HG02870 (cell line): ENCODE data around the gene MLC1.

Experiments
- ATAC-seq: cut with Tn5 transposase; IDR thresholded peaks from one replicate; pipeline ENCODE4 v1.9.1; 2021; ENCODE audit warnings: mild to moderate bottlenecking, moderate library complexity; ENCODE audit not compliant: unreplicated experiment

MLC1 gene

DNA sequence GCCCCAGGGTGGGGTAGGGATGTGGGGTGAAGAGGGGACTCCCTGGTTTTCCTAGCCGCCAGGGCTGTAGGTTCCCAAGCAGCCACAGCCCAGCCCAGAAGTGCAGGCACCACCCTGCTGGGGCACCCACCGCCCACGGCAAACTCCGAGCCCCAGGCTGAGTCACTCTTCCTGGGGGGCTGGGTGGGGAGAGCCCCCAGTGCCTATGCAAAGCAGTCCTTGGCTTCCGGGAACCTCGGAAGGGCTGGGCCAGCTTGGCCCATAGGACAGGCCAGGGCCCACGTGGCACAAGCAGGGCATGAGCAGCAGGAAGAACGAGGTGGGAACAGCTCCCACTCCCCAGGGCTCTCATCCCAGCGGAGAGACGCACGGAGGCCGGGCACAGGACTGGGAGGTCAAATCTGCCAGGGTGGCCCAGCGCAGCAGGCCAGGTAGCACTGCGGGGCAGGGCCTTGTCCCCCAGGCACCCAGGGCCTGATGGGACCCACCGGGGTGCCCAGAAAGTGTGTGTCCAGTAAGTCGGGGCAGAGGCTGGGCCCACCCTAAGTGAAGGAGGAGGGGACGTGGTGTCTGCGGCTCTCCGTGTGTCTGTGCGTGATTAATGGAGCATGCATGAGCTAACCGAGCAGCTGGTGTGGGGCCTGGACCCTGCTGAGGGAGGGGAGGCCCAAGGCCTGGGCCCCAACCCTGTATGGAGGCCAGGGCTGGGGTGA is 68.1 kb downstream of the MLC1 start:
- no peak for ATAC-seq

DNA sequence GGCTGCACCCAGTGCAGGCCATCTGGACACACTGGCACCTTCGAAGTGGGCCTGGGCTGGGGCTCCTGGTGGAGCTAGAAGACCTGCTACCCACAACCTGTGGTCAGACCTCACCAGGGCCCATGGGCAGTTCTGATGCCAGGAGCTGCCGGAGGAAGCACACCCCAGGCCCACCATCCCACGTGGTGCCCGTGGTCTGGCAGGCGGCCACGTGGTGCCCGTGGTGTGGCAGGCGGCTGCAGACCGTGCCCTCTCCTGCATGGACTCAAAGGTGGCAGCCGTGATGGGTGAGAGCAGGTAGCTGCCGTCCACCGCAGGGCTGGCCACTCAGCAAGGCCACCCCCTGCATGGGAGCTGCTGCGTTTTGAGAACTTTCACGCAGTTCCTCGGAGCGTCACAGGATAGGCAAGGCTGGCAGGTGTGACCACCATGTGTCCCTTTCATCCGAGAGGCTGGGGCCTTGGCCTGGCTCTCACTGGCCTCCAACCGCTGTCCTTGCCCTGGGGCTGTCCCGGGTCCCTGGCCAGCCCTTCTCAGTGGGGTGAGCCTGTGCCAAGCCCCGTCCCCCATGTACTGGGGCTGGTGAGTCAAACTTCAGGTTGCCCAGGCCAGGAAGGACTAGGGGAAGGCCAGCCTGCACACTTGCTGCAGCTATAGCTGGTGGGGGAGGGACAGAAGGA is 68.8 kb downstream of the MLC1 start:
- ATAC-seq, result no peak

DNA sequence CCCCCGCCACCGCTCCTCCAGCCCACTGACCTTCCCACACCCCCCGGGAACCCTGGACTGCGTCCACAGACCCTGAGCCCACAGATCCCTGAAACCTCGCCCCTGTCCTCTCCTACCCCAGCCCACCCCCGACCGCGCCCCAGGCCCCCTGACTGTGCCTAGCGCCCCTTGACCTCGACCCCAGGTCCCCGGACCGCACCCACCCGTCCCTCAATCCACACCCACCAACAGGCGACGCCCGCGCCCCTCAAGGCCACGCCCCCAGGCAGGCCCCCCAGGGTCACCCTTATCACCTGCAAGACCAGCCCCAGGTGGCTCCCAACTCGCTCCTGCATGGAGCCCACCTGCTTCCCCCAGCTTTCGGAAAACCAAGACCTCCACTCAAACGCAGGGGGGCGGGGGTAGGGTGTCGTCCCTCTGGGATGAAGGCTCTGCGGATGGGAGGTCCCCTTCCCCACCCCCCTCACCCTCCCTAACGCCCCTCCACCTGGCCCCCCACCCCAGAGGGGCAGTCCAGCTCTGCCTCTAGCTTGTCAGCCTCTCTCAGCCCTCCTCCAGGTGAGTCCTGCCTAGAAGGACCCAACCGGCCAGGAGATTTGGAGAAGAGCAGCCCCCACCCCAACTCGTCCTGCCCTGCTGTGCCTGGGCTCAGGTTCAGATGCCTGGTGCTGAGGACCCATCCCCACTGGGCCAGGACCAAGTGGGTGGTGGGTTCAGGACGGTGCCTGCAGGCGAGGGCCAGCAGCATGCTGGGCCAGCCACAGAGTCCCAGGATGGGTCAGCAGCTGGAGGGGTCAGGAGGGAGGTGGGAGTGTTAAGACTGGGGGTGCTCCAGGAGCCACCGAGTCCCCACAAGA is 69.5 kb downstream of the MLC1 start:
- ATAC-seq, result no peak

DNA sequence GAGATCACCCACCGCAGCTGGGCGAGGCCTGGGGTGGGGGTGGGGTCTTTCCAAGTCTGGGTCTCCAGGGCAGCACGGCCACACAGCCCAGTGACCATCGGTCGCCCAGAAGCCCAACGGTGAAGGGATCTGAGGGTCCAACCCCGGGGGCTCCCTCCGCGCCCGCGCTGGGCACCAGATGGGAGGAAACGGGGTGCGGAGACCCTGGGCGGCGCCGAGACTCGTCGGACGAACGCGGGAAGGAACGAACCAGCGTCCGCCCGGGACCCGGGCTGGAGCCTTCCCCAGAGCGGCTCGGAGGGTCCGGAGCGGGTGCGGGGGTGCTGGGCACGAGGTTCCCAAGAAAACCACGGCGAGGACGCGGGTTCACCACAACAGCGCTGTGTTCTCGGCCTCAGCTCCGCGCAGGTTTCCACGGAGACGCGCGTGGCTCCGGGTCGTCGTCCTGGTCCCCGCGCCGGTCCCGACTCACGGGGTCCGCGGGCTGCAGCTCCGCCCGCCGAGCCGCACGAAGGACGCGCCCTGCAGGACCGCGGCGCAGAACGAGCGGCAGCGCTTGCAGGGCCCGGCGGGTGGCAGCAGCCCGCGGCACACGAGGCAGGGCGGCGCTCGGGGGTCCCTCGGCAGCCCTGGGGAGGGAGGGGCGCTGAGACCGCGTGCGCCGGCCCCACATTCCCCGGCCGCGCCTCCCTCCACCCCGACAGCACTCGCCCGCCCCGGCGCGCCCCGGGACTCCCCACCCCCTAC is 70.4 kb downstream of the MLC1 start:
- no peak for ATAC-seq

DNA sequence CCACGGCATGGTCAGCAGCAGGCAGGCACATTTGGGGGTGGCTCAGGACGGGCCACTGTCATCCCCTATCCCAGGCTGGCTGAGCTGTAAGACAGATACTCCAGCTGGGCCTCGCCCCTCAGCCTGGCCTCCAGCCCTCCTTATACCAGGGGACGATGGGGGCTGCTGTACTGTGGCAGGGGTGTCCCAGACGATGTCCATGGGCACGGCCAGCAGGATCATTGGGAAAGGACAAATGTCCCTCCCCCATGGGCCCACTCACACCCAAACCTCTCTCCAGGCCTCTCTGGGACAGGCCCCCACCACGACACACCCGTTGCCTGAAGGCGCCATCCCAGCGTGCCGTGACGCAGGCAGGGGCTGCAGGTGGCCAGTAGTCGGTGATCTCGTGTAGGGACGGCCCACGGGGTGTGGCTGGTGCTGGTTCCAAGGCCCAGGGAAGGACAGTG is 71.1 kb downstream of the MLC1 start:
- ATAC-seq, result no peak

DNA sequence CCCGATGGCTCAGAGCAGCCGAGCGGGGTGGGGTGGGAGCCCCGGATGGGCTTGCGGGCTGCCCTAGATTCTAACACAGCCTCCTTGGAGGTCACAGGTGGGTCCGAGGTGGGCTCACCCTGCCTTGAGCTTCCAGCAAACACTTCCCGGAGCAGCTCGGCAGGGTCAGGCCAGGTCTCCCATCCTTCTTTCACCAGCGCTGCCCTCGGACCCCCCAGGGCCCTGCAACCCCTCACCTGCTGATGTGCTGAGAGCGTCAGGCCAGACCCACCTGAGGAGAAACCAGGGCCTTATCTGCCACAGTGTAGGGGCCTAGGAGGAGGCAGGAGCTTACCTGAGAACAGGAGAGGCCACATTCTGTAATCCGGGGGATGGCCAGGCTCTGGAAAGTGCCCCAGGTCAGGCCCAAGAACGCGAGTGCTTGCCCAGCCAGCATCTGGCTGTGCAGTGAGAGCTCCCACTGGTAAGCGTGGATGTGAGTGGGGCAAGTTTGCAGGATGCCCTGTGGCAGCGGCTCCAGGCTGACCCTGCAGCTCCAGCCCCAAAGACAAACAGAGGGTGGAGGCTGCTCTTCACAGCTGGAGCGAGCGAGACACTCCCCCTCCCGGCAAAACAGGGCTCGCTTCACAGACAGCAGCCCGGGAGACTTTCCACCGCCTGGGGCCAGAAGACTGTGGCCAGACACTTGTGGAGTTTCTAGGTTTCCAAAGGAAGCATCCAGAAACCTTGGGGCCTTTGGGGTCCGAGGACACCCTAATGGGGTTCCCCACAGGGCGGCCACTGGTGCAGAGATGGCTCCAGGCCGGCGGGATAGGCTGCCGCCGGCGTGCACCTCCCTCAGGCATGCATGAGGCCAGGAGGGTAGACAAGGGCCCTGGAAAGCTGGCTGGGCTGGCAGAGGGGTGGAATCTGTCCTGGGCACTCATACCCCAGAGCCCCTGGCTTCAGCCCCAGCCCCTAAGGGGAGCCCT is 72.7 kb downstream of the MLC1 start, which contains the start of gene IL17REL:
Gene IL17REL (minus strand): TSS at position 555 of the 971 bp plus-strand sequence. CDS start 119 bp downstream, at position 436.
- no peak for ATAC-seq

DNA sequence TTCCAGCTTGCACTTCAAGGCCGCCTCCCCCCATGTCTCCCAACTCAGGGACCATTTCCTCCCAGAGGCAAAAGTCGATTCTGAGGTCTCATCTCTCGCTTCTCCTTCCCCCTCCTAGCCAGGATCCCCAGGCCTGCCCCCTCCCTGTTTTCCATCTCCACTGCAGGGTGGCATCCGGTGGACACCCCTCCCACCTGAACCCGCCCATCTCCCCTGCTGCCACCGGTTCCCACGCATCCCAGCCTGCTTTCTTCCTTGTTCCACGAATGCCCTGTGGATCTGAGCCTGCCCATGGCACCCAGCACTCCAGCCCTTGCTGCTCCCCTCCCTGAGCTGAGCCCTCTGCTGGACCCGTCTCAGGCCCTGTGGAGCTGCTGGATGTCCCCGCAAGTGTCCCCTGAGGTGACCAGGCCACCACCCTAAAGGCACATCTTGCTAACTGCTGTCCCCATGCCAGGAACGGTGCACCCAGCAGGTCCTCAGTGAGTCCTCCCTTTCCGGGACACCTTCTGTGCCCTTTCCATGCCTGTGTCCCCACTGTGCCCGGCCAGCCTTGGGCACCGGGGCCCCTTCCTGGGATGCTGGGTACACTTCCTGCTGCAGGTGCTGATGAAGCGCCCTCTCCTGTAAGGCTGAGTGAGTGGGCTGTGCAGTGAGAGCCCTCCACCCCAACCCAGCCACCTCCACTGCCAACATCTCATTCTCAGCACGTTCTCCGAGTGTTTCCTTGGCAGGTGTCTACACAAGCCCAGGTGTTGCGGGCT is 73.6 kb downstream of the MLC1 start:
- ATAC-seq, result no peak

DNA sequence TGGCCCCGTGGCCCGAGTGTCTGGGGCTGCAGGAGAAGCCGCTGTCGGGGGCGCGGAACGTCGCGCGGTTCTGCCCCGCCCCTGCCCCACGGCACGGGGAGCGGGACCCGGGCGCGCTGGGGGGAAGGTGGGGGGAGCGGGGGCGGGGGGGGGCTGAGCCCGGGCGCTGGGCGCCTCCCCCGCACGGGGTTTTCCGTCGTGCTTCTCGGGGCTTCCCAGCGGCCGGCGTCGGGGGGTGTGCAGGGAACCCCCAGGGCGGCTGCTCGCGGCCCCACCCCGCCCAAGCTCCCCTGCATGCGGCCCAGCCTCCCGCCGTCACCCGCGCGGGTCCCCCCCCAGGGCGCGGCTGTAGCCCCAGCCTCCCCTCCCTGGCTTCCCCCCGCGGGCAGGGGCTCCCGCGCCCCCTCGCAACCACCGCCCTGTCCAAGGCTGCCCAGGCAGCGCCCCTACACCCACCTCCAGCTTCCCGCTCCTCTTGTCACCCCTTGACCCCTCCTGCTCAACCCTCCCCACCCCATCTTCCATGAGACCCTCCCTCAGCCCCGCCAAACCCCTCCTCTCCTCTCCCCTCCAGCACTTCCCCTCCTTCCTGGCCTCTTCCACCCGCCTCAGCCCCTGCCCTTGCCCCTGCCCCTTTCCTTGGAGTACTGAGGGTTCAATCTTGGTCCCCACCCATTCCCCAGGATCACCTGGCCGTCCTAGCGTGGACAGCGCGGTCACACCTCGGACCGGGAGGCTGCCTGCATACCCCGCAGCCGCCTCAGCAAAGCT is 74.4 kb downstream of the MLC1 start:
- ATAC-seq, result no peak

DNA sequence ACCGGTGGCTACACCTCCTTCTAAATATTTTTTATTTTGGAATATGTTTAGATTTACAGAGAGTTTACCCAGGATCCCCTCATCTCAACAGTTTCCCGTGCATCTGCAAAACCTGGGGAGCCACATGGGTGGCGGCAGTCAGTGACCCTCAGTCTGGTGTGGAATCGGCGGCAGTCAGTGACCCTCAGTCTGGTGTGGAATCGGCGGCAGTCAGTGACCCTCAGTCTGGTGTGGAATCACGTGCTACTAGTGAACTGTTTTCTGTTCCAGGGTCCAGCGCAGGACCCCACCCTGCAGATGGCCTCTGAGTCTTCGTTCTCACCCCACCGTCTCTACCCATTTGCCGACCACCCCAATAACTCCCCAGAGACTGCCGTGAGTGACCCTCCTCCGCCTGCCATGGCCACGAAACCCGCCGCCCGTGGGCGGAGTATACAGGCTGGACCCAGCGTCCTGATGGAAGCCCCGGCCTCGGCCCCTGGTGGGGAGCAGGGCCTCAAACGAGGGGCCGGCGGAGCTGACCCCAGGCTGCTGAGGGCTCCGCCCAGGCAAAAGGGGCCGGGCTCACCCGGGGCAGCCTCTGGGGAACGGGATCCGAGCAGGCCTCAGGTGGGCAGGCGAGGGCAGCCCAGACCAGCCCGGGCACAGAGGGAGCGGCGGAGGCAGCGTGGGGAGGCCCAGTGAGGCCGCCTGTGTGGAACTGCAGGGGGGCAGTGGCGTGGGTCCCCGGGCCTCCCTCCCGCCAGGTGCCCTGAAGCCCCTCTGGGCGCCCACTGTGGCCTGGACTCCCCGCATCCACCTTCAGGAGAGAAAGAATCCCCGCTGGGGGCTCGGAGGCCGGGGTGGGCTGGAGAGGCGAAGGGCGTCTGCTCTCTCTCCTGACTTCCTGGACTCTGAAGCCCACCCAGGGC is 75.2 kb downstream of the MLC1 start:
- ATAC-seq, result no peak
